Coronary artery (tissue), 2 donors: ENCODE measurements around the gene USP51.
A peak's percentile ranks its signal among the peaks of the same experiment; 100 is the strongest.
"Not testable (repeated sequence)": the region's sequence is repeated elsewhere in the genome, so short reads cannot be mapped to it uniquely, and the experiment has no call there.

Experiments
- DNase-seq: peaks from one replicate; pipeline ENCODE4 v3.0.0-alpha.2; 2017; ENCODE audit warnings: low spot score
- H3K27ac ChIP-seq, 2 donors: fragments of 200-600 bp; sonication (generic); one replicate each; pipeline ENCODE4 v1.5.1; 2016 to 2019
- H3K4me3 ChIP-seq: fragments of 200-600 bp; sonication (generic); 2 replicates; pipeline ENCODE4 v1.5.1; 2016; ENCODE audit warnings: mild to moderate bottlenecking, moderate library complexity
- TF ChIP-seq, protein P1 (sequence below): fragments of 200-600 bp; sonication (generic); IDR thresholded peaks from one replicate; pipeline ENCODE4 v1.5.1; 2019; ENCODE audit warnings: antibody characterized with exemption

Gene USP51

DNA sequence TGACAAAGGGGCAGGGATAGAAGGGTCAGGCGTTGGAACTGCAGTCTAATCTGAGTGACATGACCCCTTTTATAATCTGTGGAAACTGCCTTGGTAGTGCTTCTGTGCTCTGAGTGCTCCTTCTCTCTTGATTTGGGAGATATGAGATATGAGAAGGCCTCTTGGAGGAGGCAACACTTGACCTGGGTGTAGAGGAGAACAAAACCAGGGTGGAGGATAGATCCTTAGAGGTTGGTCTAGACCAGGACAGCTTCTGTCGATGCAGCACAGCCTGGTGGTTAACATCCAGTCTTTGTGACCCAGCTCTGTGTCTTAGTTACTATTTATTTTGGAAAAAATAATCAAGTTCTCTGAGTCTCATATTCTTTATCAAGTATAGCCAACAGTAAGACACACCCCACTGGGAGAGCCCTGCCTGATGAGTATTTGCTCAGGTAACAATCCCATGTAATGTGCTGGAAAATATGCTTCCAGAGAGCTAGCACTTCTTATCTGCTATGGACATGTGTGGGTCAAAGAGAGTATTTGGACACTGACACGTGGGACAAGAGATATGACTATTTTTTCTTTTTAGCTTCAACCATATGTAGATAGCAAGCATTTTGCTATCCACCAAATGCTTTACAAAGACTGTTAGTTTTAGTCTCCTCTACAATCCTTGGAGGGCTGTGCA lies 9.1 kb downstream of the USP51 start:
- no peak for DNase-seq
- H3K27ac ChIP-seq: no peak overlapping the region
- no peak overlapping the region for H3K4me3 ChIP-seq
- TF ChIP-seq, protein P1, sequence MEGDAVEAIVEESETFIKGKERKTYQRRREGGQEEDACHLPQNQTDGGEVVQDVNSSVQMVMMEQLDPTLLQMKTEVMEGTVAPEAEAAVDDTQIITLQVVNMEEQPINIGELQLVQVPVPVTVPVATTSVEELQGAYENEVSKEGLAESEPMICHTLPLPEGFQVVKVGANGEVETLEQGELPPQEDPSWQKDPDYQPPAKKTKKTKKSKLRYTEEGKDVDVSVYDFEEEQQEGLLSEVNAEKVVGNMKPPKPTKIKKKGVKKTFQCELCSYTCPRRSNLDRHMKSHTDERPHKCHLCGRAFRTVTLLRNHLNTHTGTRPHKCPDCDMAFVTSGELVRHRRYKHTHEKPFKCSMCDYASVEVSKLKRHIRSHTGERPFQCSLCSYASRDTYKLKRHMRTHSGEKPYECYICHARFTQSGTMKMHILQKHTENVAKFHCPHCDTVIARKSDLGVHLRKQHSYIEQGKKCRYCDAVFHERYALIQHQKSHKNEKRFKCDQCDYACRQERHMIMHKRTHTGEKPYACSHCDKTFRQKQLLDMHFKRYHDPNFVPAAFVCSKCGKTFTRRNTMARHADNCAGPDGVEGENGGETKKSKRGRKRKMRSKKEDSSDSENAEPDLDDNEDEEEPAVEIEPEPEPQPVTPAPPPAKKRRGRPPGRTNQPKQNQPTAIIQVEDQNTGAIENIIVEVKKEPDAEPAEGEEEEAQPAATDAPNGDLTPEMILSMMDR: no peak

DNA sequence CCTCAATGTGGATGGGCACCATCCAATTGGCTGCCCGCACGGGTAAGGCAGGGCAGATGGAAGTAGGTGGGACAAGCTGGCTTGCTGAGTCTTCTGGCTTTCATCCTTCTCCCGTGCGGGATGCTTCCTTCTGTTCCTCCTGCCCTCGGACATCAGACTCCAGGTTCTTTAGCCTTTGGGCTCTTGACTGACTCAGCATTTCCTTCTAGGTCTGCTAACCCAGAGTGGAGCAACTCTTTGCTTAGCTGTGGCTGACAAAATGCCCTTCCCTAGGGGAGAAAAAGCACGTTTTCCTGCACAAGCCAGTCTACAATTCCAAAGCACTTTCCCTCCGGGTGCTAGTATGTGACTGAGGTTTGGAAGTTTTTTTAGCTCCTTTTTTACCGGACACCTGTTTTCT lies 9.7 kb downstream of the USP51 start:
- not testable (repeated sequence) for DNase-seq, H3K4me3 ChIP-seq, H3K27ac ChIP-seq

DNA sequence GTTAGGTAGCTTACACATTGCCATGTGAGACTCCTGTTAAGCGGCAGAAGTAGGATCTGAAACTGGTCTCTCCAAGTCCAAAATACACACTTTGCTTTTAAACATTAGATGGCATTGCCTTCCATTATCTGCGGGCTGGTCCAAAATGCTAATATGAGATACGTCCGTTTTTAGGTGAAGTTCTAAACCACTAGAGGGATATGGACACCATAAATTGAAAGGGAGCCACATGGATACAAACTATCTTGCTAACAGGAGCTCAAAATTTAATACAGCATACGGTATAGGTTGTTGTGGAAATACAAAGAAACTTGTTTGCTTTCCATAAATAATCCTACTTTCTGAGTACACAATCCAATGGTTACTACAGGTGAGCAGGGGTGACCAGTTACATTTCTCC lies 23.9 kb downstream of the USP51 start:
- H3K27ac ChIP-seq, H3K4me3 ChIP-seq, DNase-seq: not testable (repeated sequence)

DNA sequence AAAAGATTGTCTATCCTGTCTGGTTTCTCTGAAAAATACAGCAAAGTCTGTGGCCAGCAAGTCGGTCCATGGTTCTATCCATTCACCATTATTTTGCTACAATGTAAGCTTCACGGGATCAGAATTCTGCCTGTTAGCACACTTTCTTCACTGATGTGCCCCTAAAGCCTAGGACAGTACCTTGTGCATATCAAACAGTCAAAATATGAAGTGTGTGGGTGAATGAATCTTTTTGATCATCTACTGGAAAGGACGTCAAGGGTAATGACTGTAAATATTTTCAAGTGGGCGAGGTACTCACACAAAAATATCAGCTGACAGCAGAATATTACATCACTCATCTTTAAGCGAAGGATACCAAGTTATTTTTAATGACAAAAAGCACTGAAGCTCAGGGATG lies 24.5 kb downstream of the USP51 start:
- DNase-seq, H3K27ac ChIP-seq, H3K4me3 ChIP-seq: not testable (repeated sequence)

DNA sequence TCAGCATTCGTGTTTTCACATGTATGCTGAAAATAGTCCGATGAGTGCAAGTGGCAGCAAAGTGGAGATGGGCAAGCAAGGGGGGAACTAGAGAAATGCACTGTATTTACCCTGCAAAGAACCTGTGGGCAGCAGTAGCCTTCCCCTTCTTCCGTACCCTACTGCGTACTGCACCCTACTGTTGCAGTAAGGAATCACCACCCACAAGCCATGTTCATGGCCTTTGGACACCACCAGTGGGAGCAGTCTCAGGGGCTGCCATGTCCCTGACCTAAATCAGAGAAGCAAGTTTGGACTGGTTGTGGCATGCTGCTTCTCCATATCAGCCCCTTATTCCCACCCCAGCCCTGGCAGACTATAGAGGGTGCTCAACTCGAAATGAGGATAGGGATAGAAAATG lies 25.6 kb downstream of the USP51 start:
- not testable (repeated sequence) for H3K4me3 ChIP-seq, H3K27ac ChIP-seq, DNase-seq

DNA sequence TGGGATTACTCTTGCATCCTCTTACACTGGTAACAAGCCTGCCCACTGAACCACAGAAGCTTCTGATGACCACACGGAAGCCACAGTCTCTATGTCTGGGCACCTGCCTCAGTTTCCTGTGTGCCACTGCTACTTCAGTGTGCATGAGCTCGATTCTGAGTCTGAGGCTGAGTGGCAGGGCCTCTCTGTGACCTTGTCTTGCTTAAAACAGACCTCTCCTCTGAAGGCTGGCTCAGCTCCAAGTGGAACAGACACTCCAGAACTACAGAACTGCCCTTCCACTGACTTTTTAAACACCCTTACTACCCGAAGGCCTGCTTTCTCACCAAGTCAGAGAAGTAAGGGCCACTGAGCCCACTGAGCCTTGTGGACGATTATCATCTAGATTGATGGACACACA lies 29.7 kb downstream of the USP51 start:
- not testable (repeated sequence) for H3K4me3 ChIP-seq, H3K27ac ChIP-seq, DNase-seq

DNA sequence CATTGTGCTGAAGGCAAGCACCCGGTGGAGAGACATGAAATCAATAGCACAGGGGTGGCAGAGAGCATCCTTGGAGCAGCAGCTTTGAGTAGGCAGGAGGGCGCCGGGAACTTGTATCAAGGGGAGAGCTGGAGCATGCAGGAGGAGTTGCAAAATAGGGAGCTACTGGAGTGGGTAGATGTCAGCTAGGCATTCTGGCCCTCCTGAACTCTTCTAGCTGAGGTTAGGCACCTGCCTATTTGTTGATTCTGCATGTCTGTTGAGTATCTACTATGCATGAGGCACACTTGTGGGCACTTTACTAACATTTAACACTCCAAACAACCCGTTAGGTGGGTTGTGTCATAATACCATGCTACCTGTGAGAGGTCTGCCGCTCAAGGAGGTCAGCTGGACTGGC lies 30.2 kb downstream of the USP51 start:
- not testable (repeated sequence) for DNase-seq, H3K27ac ChIP-seq, H3K4me3 ChIP-seq

DNA sequence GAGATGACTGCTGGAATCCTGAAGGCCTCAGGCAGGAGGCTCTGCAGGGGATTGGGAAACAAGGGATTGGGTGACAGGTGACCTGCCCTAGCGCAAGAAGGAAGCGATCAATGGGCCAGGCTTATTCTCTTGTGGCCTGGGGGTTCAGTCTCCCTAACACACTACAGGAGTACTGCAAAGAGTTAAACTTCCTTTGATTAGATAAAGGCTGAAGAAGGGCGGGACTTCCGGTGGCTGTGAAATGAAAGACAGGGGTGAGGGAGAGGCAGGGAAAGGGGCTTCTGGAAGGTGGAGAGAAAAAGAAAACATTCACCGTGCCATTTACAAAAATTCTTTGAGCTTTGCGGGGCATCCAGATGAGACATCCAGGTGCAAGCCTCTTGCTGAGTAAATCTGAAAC lies 33.9 kb downstream of the USP51 start:
- not testable (repeated sequence) for DNase-seq, H3K27ac ChIP-seq, H3K4me3 ChIP-seq

DNA sequence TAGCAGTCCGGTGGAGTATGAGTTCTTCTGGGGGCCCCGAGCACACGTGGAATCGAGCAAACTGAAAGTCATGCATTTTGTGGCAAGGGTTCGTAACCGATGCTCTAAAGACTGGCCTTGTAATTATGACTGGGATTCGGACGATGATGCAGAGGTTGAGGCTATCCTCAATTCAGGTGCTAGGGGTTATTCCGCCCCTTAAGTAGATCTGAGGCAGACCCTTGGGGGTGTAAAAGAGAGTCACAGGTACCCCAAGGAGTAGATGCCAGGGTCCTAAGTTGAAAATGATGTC lies 36.9 kb downstream of the USP51 start:
- TF ChIP-seq, protein P1: no peak
- Histone ChIP-seq H3K27ac (peak overlapping the region; percentile 84 to 87), H3K4me3 (peak overlapping the region; percentile 71)
- DNase-seq: no peak

DNA sequence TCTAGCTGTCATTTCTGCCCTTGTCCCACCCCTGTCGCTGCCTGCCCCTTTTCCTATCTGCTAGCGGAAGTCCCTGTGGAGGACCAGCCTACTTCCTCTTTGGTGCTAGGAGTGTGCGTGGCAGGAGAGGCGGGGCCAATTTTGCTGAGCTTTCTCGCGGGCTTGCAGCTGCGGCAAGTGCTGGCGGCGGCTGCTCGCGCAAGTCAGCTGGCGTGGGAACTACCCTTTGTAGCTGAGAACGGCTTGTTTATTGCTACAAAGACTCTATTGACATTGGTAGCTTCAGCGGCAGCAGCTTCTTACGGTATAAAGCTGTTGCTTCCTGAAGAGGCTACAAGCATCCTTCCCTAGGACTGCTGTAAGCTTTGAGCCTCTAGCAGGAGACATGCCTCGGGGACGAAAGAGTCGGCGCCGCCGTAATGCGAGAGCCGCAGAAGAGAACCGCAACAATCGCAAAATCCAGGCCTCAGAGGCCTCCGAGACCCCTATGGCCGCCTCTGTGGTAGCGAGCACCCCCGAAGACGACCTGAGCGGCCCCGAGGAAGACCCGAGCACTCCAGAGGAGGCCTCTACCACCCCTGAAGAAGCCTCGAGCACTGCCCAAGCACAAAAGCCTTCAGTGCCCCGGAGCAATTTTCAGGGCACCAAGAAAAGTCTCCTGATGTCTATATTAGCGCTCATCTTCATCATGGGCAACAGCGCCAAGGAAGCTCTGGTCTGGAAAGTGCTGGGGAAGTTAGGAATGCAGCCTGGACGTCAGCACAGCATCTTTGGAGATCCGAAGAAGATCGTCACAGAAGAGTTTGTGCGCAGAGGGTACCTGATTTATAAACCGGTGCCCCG lies 37.4 kb downstream of the USP51 start, which contains the start of gene MAGEH1:
Gene MAGEH1 (plus strand): TSS at position 138 of the 843 bp plus-strand sequence. CDS start 248 bp downstream, at position 386.
- peak; percentile 89 for DNase-seq
- peak within 1 kb of the TSS; percentile 71 for H3K4me3 ChIP-seq
- peak within 1 kb of the TSS; percentile 84 to 87 for H3K27ac ChIP-seq
- TF ChIP-seq, protein P1: no peak

DNA sequence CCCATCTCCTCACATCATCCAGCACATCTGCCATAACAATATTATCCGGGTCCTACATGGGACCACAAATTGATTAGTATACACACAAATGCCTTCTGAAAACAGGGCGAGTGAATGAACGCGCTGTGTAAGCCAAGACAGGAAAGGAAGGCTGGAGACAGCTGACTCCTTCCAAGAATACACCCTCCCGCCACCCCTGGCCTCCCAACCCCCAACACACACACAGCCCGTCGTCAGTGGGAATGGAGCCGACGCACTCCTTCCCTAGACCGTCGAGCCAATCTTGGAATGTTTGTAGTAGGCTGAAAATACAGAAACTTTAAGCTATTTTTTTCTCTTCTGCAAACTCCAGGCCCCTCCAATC lies 38.0 kb downstream of the USP51 start:
- H3K4me3 ChIP-seq: peak overlapping the region; percentile 71
- peak overlapping the region; percentile 84 to 87 for H3K27ac ChIP-seq
- TF ChIP-seq, protein P1: no peak
- no peak for DNase-seq
